ENCODE measurements around the gene GRIK2.

GRIK2 gene

GRCh38 chr6:101454106-101454676, 60.7 kb downstream of the GRIK2 start:
- no peak overlapping the region for H2AFZ ChIP-seq (ENCODE audit: low read length, unreplicated experiment)
- H3K4me3 ChIP-seq (ENCODE audit: low read depth, low read length): no peak overlapping the region
- H3K27me3 ChIP-seq (ENCODE audit: insufficient read depth, low read length): no peaks in the 10 kb centered on the region
- H3K4me1 ChIP-seq (ENCODE audit: control insufficient read depth, insufficient read depth, low read length, unreplicated experiment): no peaks in the 10 kb centered on the region
- no peaks in the 10 kb centered on the region for H3K36me3 ChIP-seq (ENCODE audit: insufficient read depth, low read length)
- no peaks in the 10 kb centered on the region for H3K79me2 ChIP-seq (ENCODE audit: control insufficient read depth, insufficient read depth, low read length, unreplicated experiment)
- H3K27ac ChIP-seq (ENCODE audit: low read depth, low read length): no peak overlapping the region

- Histone ChIP-seq H2AFZ (ENCODE audit: low read length, unreplicated experiment) (no peak overlapping the region), H3K27ac (ENCODE audit: low read depth, low read length) (no peak overlapping the region), H3K36me3 (ENCODE audit: insufficient read depth, low read length) (no peaks in the 10 kb centered on the region)
Observed at GRCh38 chr6:101458336-101458735, 64.8 kb downstream of the GRIK2 start.

GRCh38 chr6:101458826-101459225, 65.3 kb downstream of the GRIK2 start:
- H3K4me1 ChIP-seq (ENCODE audit: control insufficient read depth, insufficient read depth, low read length, unreplicated experiment): no peaks in the 10 kb centered on the region
- no peak overlapping the region for H3K27ac ChIP-seq (ENCODE audit: low read depth, low read length)
- H3K79me2 ChIP-seq (ENCODE audit: control insufficient read depth, insufficient read depth, low read length, unreplicated experiment): no peaks in the 10 kb centered on the region
- no peaks in the 10 kb centered on the region for H3K27me3 ChIP-seq (ENCODE audit: insufficient read depth, low read length)
- H3K36me3 ChIP-seq (ENCODE audit: insufficient read depth, low read length): no peaks in the 10 kb centered on the region
- H3K4me3 ChIP-seq (ENCODE audit: low read depth, low read length): no peak overlapping the region
- no peak overlapping the region for H2AFZ ChIP-seq (ENCODE audit: low read length, unreplicated experiment)

More at GRCh38 chr6:101458336-101458735, 64.8 kb downstream of the GRIK2 start:
- Histone ChIP-seq H3K4me3 (ENCODE audit: low read depth, low read length) (no peak overlapping the region), H3K27me3 (ENCODE audit: insufficient read depth, low read length) (no peaks in the 10 kb centered on the region), H3K4me1 (ENCODE audit: control insufficient read depth, insufficient read depth, low read length, unreplicated experiment) (no peaks in the 10 kb centered on the region), H3K79me2 (ENCODE audit: control insufficient read depth, insufficient read depth, low read length, unreplicated experiment) (no peaks in the 10 kb centered on the region)

GRCh38 chr6:101462576-101462975, 69.1 kb downstream of the GRIK2 start:
- H3K27ac ChIP-seq (ENCODE audit: low read depth, low read length): no peak overlapping the region
- H3K4me3 ChIP-seq (ENCODE audit: low read depth, low read length): no peak overlapping the region
- H2AFZ ChIP-seq (ENCODE audit: low read length, unreplicated experiment): no peak overlapping the region
- H3K4me1 ChIP-seq (ENCODE audit: control insufficient read depth, insufficient read depth, low read length, unreplicated experiment): no peaks in the 10 kb centered on the region
- no peaks in the 10 kb centered on the region for H3K36me3 ChIP-seq (ENCODE audit: insufficient read depth, low read length)
- H3K79me2 ChIP-seq (ENCODE audit: control insufficient read depth, insufficient read depth, low read length, unreplicated experiment): no peaks in the 10 kb centered on the region
- H3K27me3 ChIP-seq (ENCODE audit: insufficient read depth, low read length): no peaks in the 10 kb centered on the region

- Histone ChIP-seq H2AFZ (ENCODE audit: low read length, unreplicated experiment) (no peak overlapping the region), H3K4me1 (ENCODE audit: control insufficient read depth, insufficient read depth, low read length, unreplicated experiment) (no peaks in the 10 kb centered on the region), H3K4me3 (ENCODE audit: low read depth, low read length) (no peak overlapping the region), H3K27me3 (ENCODE audit: insufficient read depth, low read length) (no peaks in the 10 kb centered on the region), H3K79me2 (ENCODE audit: control insufficient read depth, insufficient read depth, low read length, unreplicated experiment) (no peaks in the 10 kb centered on the region), H3K36me3 (ENCODE audit: insufficient read depth, low read length) (no peaks in the 10 kb centered on the region), H3K27ac (ENCODE audit: low read depth, low read length) (no peak overlapping the region)
Observed at GRCh38 chr6:101465863-101466262, 72.4 kb downstream of the GRIK2 start.

GRCh38 chr6:101477436-101477835, 83.9 kb downstream of the GRIK2 start:
- no peaks in the 10 kb centered on the region for H3K4me1 ChIP-seq (ENCODE audit: control insufficient read depth, insufficient read depth, low read length, unreplicated experiment)
- H3K27me3 ChIP-seq (ENCODE audit: insufficient read depth, low read length): no peaks in the 10 kb centered on the region
- no peak overlapping the region for H3K27ac ChIP-seq (ENCODE audit: low read depth, low read length)
- no peak overlapping the region for H3K4me3 ChIP-seq (ENCODE audit: low read depth, low read length)
- no peaks in the 10 kb centered on the region for H3K79me2 ChIP-seq (ENCODE audit: control insufficient read depth, insufficient read depth, low read length, unreplicated experiment)
- H3K36me3 ChIP-seq (ENCODE audit: insufficient read depth, low read length): no peaks in the 10 kb centered on the region
- no peak overlapping the region for H2AFZ ChIP-seq (ENCODE audit: low read length, unreplicated experiment)

- Histone ChIP-seq H3K27me3 (ENCODE audit: insufficient read depth, low read length) (no peaks in the 10 kb centered on the region), H3K4me3 (ENCODE audit: low read depth, low read length) (no peak overlapping the region), H3K79me2 (ENCODE audit: control insufficient read depth, insufficient read depth, low read length, unreplicated experiment) (no peaks in the 10 kb centered on the region), H2AFZ (ENCODE audit: low read length, unreplicated experiment) (no peak overlapping the region), H3K4me1 (ENCODE audit: control insufficient read depth, insufficient read depth, low read length, unreplicated experiment) (no peaks in the 10 kb centered on the region), H3K36me3 (ENCODE audit: insufficient read depth, low read length) (no peaks in the 10 kb centered on the region), H3K27ac (ENCODE audit: low read depth, low read length) (no peak overlapping the region)
Observed at GRCh38 chr6:101478891-101479290, 85.4 kb downstream of the GRIK2 start.

GRCh38 chr6:101482606-101483005, 89.1 kb downstream of the GRIK2 start:
- Histone ChIP-seq H3K27me3 (ENCODE audit: insufficient read depth, low read length) (no peaks in the 10 kb centered on the region), H3K79me2 (ENCODE audit: control insufficient read depth, insufficient read depth, low read length, unreplicated experiment) (no peaks in the 10 kb centered on the region), H3K4me1 (ENCODE audit: control insufficient read depth, insufficient read depth, low read length, unreplicated experiment) (no peaks in the 10 kb centered on the region), H3K36me3 (ENCODE audit: insufficient read depth, low read length) (no peaks in the 10 kb centered on the region), H3K27ac (ENCODE audit: low read depth, low read length) (no peak overlapping the region), H3K4me3 (ENCODE audit: low read depth, low read length) (no peak overlapping the region), H2AFZ (ENCODE audit: low read length, unreplicated experiment) (no peak overlapping the region)

GRCh38 chr6:101484781-101485180, 91.3 kb downstream of the GRIK2 start:
- Histone ChIP-seq H3K27me3 (ENCODE audit: insufficient read depth, low read length) (no peaks in the 10 kb centered on the region), H3K36me3 (ENCODE audit: insufficient read depth, low read length) (no peaks in the 10 kb centered on the region)

GRCh38 chr6:101486124-101486523, 92.6 kb downstream of the GRIK2 start:
- H3K79me2 ChIP-seq (ENCODE audit: control insufficient read depth, insufficient read depth, low read length, unreplicated experiment): no peaks in the 10 kb centered on the region
- H2AFZ ChIP-seq (ENCODE audit: low read length, unreplicated experiment): no peak overlapping the region

More at GRCh38 chr6:101484781-101485180, 91.3 kb downstream of the GRIK2 start:
- Histone ChIP-seq H3K4me1 (ENCODE audit: control insufficient read depth, insufficient read depth, low read length, unreplicated experiment) (no peaks in the 10 kb centered on the region), H3K4me3 (ENCODE audit: low read depth, low read length) (no peak overlapping the region), H2AFZ (ENCODE audit: low read length, unreplicated experiment) (no peak overlapping the region), H3K79me2 (ENCODE audit: control insufficient read depth, insufficient read depth, low read length, unreplicated experiment) (no peaks in the 10 kb centered on the region), H3K27ac (ENCODE audit: low read depth, low read length) (no peak overlapping the region)

GRCh38 chr6:101486726-101487125, 93.2 kb downstream of the GRIK2 start:
- no peak overlapping the region for H3K4me3 ChIP-seq (ENCODE audit: low read depth, low read length)
- H3K36me3 ChIP-seq (ENCODE audit: insufficient read depth, low read length): no peaks in the 10 kb centered on the region
- no peak overlapping the region for H2AFZ ChIP-seq (ENCODE audit: low read length, unreplicated experiment)
- no peaks in the 10 kb centered on the region for H3K4me1 ChIP-seq (ENCODE audit: control insufficient read depth, insufficient read depth, low read length, unreplicated experiment)
- no peaks in the 10 kb centered on the region for H3K27me3 ChIP-seq (ENCODE audit: insufficient read depth, low read length)
- no peak overlapping the region for H3K27ac ChIP-seq (ENCODE audit: low read depth, low read length)
- H3K79me2 ChIP-seq (ENCODE audit: control insufficient read depth, insufficient read depth, low read length, unreplicated experiment): no peaks in the 10 kb centered on the region

More at GRCh38 chr6:101486124-101486523, 92.6 kb downstream of the GRIK2 start:
- Histone ChIP-seq H3K27me3 (ENCODE audit: insufficient read depth, low read length) (no peaks in the 10 kb centered on the region), H3K4me3 (ENCODE audit: low read depth, low read length) (no peak overlapping the region), H3K27ac (ENCODE audit: low read depth, low read length) (no peak overlapping the region), H3K36me3 (ENCODE audit: insufficient read depth, low read length) (no peaks in the 10 kb centered on the region), H3K4me1 (ENCODE audit: control insufficient read depth, insufficient read depth, low read length, unreplicated experiment) (no peaks in the 10 kb centered on the region)

All from ACC112 (cell line).